Stomach (tissue), 9 donors: ENCODE results near the gene CLDN20. TPM values are rescaled to one million over a fixed set of nuclear protein-coding genes. Genes with fewer than 3 reads are reported as not detected.

Experiments used
- DNase-seq, 2 donors: peaks; one replicate each; pipeline versions ENCODE4 v3.0.0 to v3.0.0-alpha.2; 2013 to 2019
- H3K27ac ChIP-seq, 5 donors: fragments of 200-600 bp in 4 of 5; sonication (generic) in 4 of 5; one replicate each; pipeline ENCODE4 v1.5.1; 2013 to 2019; ENCODE audit warnings: mild to moderate bottlenecking in 1 of 5, moderate library complexity in 1 of 5
- H3K27me3 ChIP-seq, 3 donors: fragments of 200-600 bp; sonication (generic); one replicate each; pipeline ENCODE4 v1.5.1; 2017 to 2019; ENCODE audit warnings: mixed run types in 1 of 3
- H3K36me3 ChIP-seq, 4 donors: fragments of 200-600 bp; sonication (generic); 1 replicate in 3 of 4; 2 replicates in 1 of 4; pipeline ENCODE4 v1.5.1; 2016 to 2019
- H3K4me1 ChIP-seq, 4 donors: fragments of 200-600 bp; sonication (generic); one replicate each; pipeline ENCODE4 v1.5.1; 2016 to 2019
- H3K4me3 ChIP-seq, 4 donors: fragments of 200-600 bp; sonication (generic) in 3 of 4; one replicate each; pipeline ENCODE4 v1.5.1; 2016 to 2019; ENCODE audit warnings: mild to moderate bottlenecking in 1 of 4
- H3K9me3 ChIP-seq, 4 donors: fragments of 200-600 bp; sonication (generic); one replicate each; pipeline ENCODE4 v1.5.1; 2016 to 2019
- CTCF ChIP-seq, 7 experiments: fragments of 450-650 bp in 4 of 7; fragments of 200-600 bp in 3 of 7; sonication (generic) in 3 of 7; IDR thresholded peaks; one replicate each; pipeline ENCODE4 v1.5.1; 2016 to 2019; ENCODE audit warnings: antibody characterized with exemption in 7 of 7, control low read depth in 2 of 7, mild to moderate bottlenecking in 1 of 7
- EP300 ChIP-seq: sonication (generic); formaldehyde crosslinking; IDR thresholded peaks from one replicate; pipeline ENCODE4 v1.6.1; 2017; ENCODE audit warnings: antibody characterized with exemption
- POLR2A ChIP-seq, 4 donors: fragments of 450-650 bp; IDR thresholded peaks; one replicate each; pipeline ENCODE4 v1.6.1; 2016; ENCODE audit warnings: antibody characterized with exemption in 4 of 4, control low read depth in 2 of 4, mild to moderate bottlenecking in 1 of 4, moderate library complexity in 1 of 4
- POLR2AphosphoS5 ChIP-seq, 3 donors: sonication (generic); formaldehyde crosslinking; IDR thresholded peaks; one replicate each; pipeline ENCODE4 v1.6.1; 2016; ENCODE audit warnings: antibody characterized with exemption in 3 of 3
- WGBS, 5 donors: extraction: QIAGEN DNeasy Blood & Tissue Kit in 3 of 5; methylation state at CpG; one replicate each; pipeline versions ENCODE4 v1.1.5 to v1.1.7; 2013 to 2018; 5-methylcytosine and 5-hydroxymethylcytosine counted together
- intact Hi-C: fragments of 100-400 bp; cut with DNase I; formaldehyde crosslinking; loops from one replicate; pipeline ENCODE4 v1.15.1; 2023; ENCODE audit warnings: low total_unique reads
- polyA plus RNA-seq, 3 donors: library from polyadenylated mRNA; stranded (reverse); fragments of 200-250 nt; gene quantifications; one replicate each; pipeline ENCODE4 v1.2.3, GENCODE V29; 2013
- total RNA-seq, 5 donors: library from RNA; depleted of rRNA; stranded (reverse); fragments of >200 nt; gene quantifications; one replicate each; pipeline versions ENCODE4 v1.1.0 to v1.2.3, GENCODE V29; 2014 to 2016
- donor health status: healthy with polysubstance abuse.
- donor health status: Bipolar disorder and iron deficiency.
- donor health status: healthy.

The CLDN20 gene
- total and polyA plus RNA-seq, 8 donors, result not detected

- intact Hi-C loops, result no loop called here
- 84 to 95% (median 91%) methylated on average over 2 of the region's 2 CpGs for WGBS, 5 donors
- no peak for DNase-seq
- TF ChIP-seq EP300 (no peak), CTCF (IDR thresholded peaks at IDR 0.05) (no peak), POLR2AphosphoS5 (IDR thresholded peaks at IDR 0.05) (no peak), POLR2A (IDR thresholded peaks at IDR 0.05) (no peak)
- Histone ChIP-seq H3K27ac (no peak overlapping the region), H3K4me3 (no peak overlapping the region), H3K9me3 (no peaks in the 10 kb centered on the region), H3K36me3 (peaks cover 0 to 46% (median 38%) of the 10 kb centered on the region in 4 donors), H3K27me3 (no peaks in the 10 kb centered on the region), H3K4me1 (no peaks in the 10 kb centered on the region)
Observed at GRCh38 chr6:155301867-155302266, 38.1 kb downstream of the CLDN20 start.

- WGBS, 5 donors, result 58 to 73% (median 70%) methylated on average over 4 of the region's 4 CpGs
- no peak overlapping the region for H3K4me3 ChIP-seq
- no peaks in the 10 kb centered on the region for H3K9me3 ChIP-seq
- no peak overlapping the region for H3K27ac ChIP-seq
- no peaks in the 10 kb centered on the region for H3K27me3 ChIP-seq
- no peaks in the 10 kb centered on the region for H3K4me1 ChIP-seq
- TF ChIP-seq CTCF (IDR thresholded peaks at IDR 0.05), result no peak
- TF ChIP-seq POLR2AphosphoS5 (IDR thresholded peaks at IDR 0.05), result no peak
- TF ChIP-seq EP300, result no peak
- TF ChIP-seq POLR2A (IDR thresholded peaks at IDR 0.05), result no peak
- intact Hi-C loops, result no loop called here
- peaks cover 0 to 46% (median 37%) of the 10 kb centered on the region in 4 donors for H3K36me3 ChIP-seq
- DNase-seq, result no peak
Observed at GRCh38 chr6:155303361-155303870, 39.6 kb downstream of the CLDN20 start.

- Histone ChIP-seq H3K4me3 (no peak overlapping the region), H3K36me3 (peaks cover 0 to 55% (median 49%) of the 10 kb centered on the region in 4 donors), H3K27ac (no peak overlapping the region), H3K27me3 (no peaks in the 10 kb centered on the region), H3K9me3 (no peaks in the 10 kb centered on the region), H3K4me1 (peaks cover 0 to 14% (median 10%) of the 10 kb centered on the region in 4 donors)
- no peak for DNase-seq
- TF ChIP-seq EP300, result no peak
- TF ChIP-seq POLR2AphosphoS5 (IDR thresholded peaks at IDR 0.05), result no peak
- TF ChIP-seq POLR2A (IDR thresholded peaks at IDR 0.05), result no peak
- no peak for TF ChIP-seq CTCF (IDR thresholded peaks at IDR 0.05)
- WGBS, 5 donors, result 80 to 98% (median 86%) methylated on average over 2 of the region's 2 CpGs
- intact Hi-C loops, result no loop called here
Observed at GRCh38 chr6:155306958-155307357, 43.1 kb downstream of the CLDN20 start.

GRCh38 chr6:155309150-155309549 is 45.3 kb downstream of the CLDN20 start:
- 84 to 93% (median 91%) methylated on average over 4 of the region's 4 CpGs for WGBS, 5 donors

More at GRCh38 chr6:155309150-155309549, 45.3 kb downstream of the CLDN20 start:
- Histone ChIP-seq H3K9me3 (no peaks in the 10 kb centered on the region), H3K36me3 (peaks cover 0 to 44% (median 39%) of the 10 kb centered on the region in 4 donors), H3K27me3 (no peaks in the 10 kb centered on the region), H3K27ac (no peak overlapping the region), H3K4me1 (peaks cover 5 to 32% (median 26%) of the 10 kb centered on the region in 4 donors), H3K4me3 (no peak overlapping the region)
- intact Hi-C loops, result no loop called here
- no peak for DNase-seq
- no peak for TF ChIP-seq POLR2AphosphoS5 (IDR thresholded peaks at IDR 0.05)
- TF ChIP-seq POLR2A (IDR thresholded peaks at IDR 0.05), result no peak
- TF ChIP-seq CTCF (IDR thresholded peaks at IDR 0.05), result no peak
- no peak for TF ChIP-seq EP300
